ENCODE measurements around the gene MYH14. TPM values are rescaled to one million over a fixed set of nuclear protein-coding genes. Genes with fewer than 3 reads are reported as not detected.

Gene MYH14
- total and polyA plus RNA-seq, 9 donors: 0.23 to 82.1 (median 3.2) TPM

- no peak for TF ChIP-seq POLR2A (IDR thresholded peaks at IDR 0.05)
- no peak for TF ChIP-seq CTCF (IDR thresholded peaks at IDR 0.05)
- no peak for TF ChIP-seq EP300 (IDR thresholded peaks at IDR 0.05)
- Histone ChIP-seq H3K9me3 (no peaks in the 10 kb centered on the region), H3K36me3 (no peaks in the 10 kb centered on the region), H3K4me1 (ENCODE audit: insufficient read depth) (no peaks in the 10 kb centered on the region), H3K27me3 (no peaks in the 10 kb centered on the region), H3K4me3 (no peak overlapping the region), H3K27ac (no peak overlapping the region)
- 81 to 91% (median 85%) methylated on average over 10 of the region's 10 CpGs for WGBS, 3 donors
- intact Hi-C loops (cut with DNase I): no loop called here
- no peak for DNase-seq
These were observed 98.2 kb downstream of the MYH14 start for GRCh38 chr19:50301607-50301971.

- H3K27ac ChIP-seq: no peak overlapping the region
- TF ChIP-seq POLR2A (IDR thresholded peaks at IDR 0.05): no peak
- no peak for TF ChIP-seq EP300 (IDR thresholded peaks at IDR 0.05)
- no peak for TF ChIP-seq CTCF (IDR thresholded peaks at IDR 0.05)
- no peaks in the 10 kb centered on the region for H3K27me3 ChIP-seq
- H3K4me1 ChIP-seq (ENCODE audit: insufficient read depth): no peaks in the 10 kb centered on the region
- H3K9me3 ChIP-seq: no peaks in the 10 kb centered on the region
- H3K4me3 ChIP-seq: no peak overlapping the region
- no peak for DNase-seq
- no peaks in the 10 kb centered on the region for H3K36me3 ChIP-seq
- intact Hi-C loops (cut with DNase I): no loop called here
These were observed 100.1 kb downstream of the MYH14 start for GRCh38 chr19:50303558-50303957.

- TF ChIP-seq POLR2A (IDR thresholded peaks at IDR 0.05): no peak
- no peak for TF ChIP-seq EP300 (IDR thresholded peaks at IDR 0.05)
- no peak for TF ChIP-seq CTCF (IDR thresholded peaks at IDR 0.05)
- H3K4me1 ChIP-seq (ENCODE audit: insufficient read depth): no peaks in the 10 kb centered on the region
- no peak for DNase-seq
- no peak overlapping the region for H3K27ac ChIP-seq
- no peaks in the 10 kb centered on the region for H3K9me3 ChIP-seq
- H3K27me3 ChIP-seq: no peaks in the 10 kb centered on the region
- WGBS, 3 donors: 76 to 84% (median 83%) methylated on average over 21 of the region's 21 CpGs
- no peaks in the 10 kb centered on the region for H3K36me3 ChIP-seq
- intact Hi-C loops (cut with DNase I): no loop called here
- no peak overlapping the region for H3K4me3 ChIP-seq
These were observed 105.6 kb downstream of the MYH14 start for GRCh38 chr19:50308991-50309390.

- TF ChIP-seq EP300 (IDR thresholded peaks at IDR 0.05): no peak
- TF ChIP-seq POLR2A (IDR thresholded peaks at IDR 0.05): no peak
- no peak for TF ChIP-seq CTCF (IDR thresholded peaks at IDR 0.05)
- 27 to 36% (median 33%) methylated on average over 16 of the region's 16 CpGs for WGBS, 3 donors
- Histone ChIP-seq H3K36me3 (no peaks in the 10 kb centered on the region), H3K27me3 (no peaks in the 10 kb centered on the region), H3K4me1 (ENCODE audit: insufficient read depth) (no peaks in the 10 kb centered on the region), H3K27ac (no peak overlapping the region), H3K9me3 (no peaks in the 10 kb centered on the region), H3K4me3 (no peak overlapping the region)
- no peak for DNase-seq
- intact Hi-C loops (cut with DNase I): no loop called here
These were observed 106.1 kb downstream of the MYH14 start for GRCh38 chr19:50309396-50310125.
